Measurements from ENCODE around the gene BACH2. TPM values are rescaled to one million over a fixed set of nuclear protein-coding genes. Genes with fewer than 3 reads are reported as not detected.

Gene BACH2
- total RNA-seq, 2 experiments from 2014 or later, result 157 to 170 TPM

GRCh38 chr6:89924231-89924630, 372.4 kb downstream of the BACH2 start:
- Histone ChIP-seq H3K9me3 (ENCODE audit: control insufficient read depth in 1 of 2, insufficient read depth in 1 of 2, low read length in 2 of 2) (no peaks in the 10 kb centered on the region), H3K36me3 (ENCODE audit: insufficient read depth, low read length) (peaks cover 4% of the 10 kb centered on the region), H3K27ac (ENCODE audit: low read depth in 1 of 2, low read length in 2 of 2) (no peak overlapping the region), H3K4me3 (ENCODE audit: low read length) (no peak overlapping the region), H3K4me1 (ENCODE audit: insufficient read depth, low read length) (peaks cover 4% of the 10 kb centered on the region), H3K27me3 (ENCODE audit: control insufficient read depth in 1 of 2, insufficient read depth in 2 of 2, low read length in 2 of 2) (no peaks in the 10 kb centered on the region)
- Mint-ChIP-seq H3K4me1 (ENCODE audit: low read depth) (peaks cover 45% of the 10 kb centered on the region), H3K27me3 (no peaks in the 10 kb centered on the region), H3K36me3 (ENCODE audit: low read depth) (peaks cover 25% of the 10 kb centered on the region), H3K27ac (peak overlapping the region; percentile 9), H3K9me3 (no peaks in the 10 kb centered on the region), H3K4me3 (no peak overlapping the region)
- DNase-seq (no peak), ATAC-seq (ENCODE audit: poor library complexity) (no peak)
- ChIA-PET POLR2A (no interaction called here), CTCF (no interaction called here)
- intact Hi-C loops (cut with DNase I, micrococcal nuclease), result no loop called here
- no peak for TF ChIP-seq CTCF (IDR thresholded peaks at IDR 0.05)

GRCh38 chr6:89921691-89922090, 375.0 kb downstream of the BACH2 start:
- ATAC-seq (ENCODE audit: poor library complexity), result no peak
- Histone ChIP-seq H3K36me3 (ENCODE audit: insufficient read depth, low read length) (no peaks in the 10 kb centered on the region), H3K27ac (ENCODE audit: low read depth in 1 of 2, low read length in 2 of 2) (no peak overlapping the region), H3K4me1 (ENCODE audit: insufficient read depth, low read length) (no peaks in the 10 kb centered on the region), H3K4me3 (ENCODE audit: low read length) (no peak overlapping the region), H3K9me3 (ENCODE audit: control insufficient read depth in 1 of 2, insufficient read depth in 1 of 2, low read length in 2 of 2) (peaks cover 7 to 13% of the 10 kb centered on the region in 2 experiments), H3K27me3 (ENCODE audit: control insufficient read depth in 1 of 2, insufficient read depth in 2 of 2, low read length in 2 of 2) (no peaks in the 10 kb centered on the region)
- intact Hi-C loops (cut with DNase I, micrococcal nuclease), result no loop called here
- DNase-seq, result no peak
- ChIA-PET POLR2A (no interaction called here), CTCF (no interaction called here)
- Mint-ChIP-seq H3K36me3 (ENCODE audit: low read depth) (peaks cover 1% of the 10 kb centered on the region), H3K4me3 (no peak overlapping the region), H3K27ac (no peak overlapping the region), H3K9me3 (peaks cover 4% of the 10 kb centered on the region), H3K4me1 (ENCODE audit: low read depth) (peaks cover 20% of the 10 kb centered on the region), H3K27me3 (no peaks in the 10 kb centered on the region)
- no peak for TF ChIP-seq CTCF (IDR thresholded peaks at IDR 0.05)

- ChIA-PET POLR2A (no interaction called here), CTCF (no interaction called here)
- Mint-ChIP-seq H3K9me3 (peaks cover 7% of the 10 kb centered on the region), H3K27me3 (no peaks in the 10 kb centered on the region), H3K4me3 (no peak overlapping the region), H3K27ac (no peak overlapping the region), H3K36me3 (ENCODE audit: low read depth) (no peaks in the 10 kb centered on the region), H3K4me1 (ENCODE audit: low read depth) (peaks cover 16% of the 10 kb centered on the region)
- no peaks in the 10 kb centered on the region for H3K36me3 ChIP-seq (ENCODE audit: insufficient read depth, low read length)
- DNase-seq (no peak), ATAC-seq (ENCODE audit: poor library complexity) (no peak)
- H3K27ac ChIP-seq (ENCODE audit: low read depth in 1 of 2, low read length in 2 of 2), result no peak overlapping the region
- H3K4me3 ChIP-seq (ENCODE audit: low read length), result no peak overlapping the region
- intact Hi-C loops (cut with DNase I, micrococcal nuclease), result no loop called here
- peaks cover 8 to 13% of the 10 kb centered on the region in 2 experiments for H3K9me3 ChIP-seq (ENCODE audit: control insufficient read depth in 1 of 2, insufficient read depth in 1 of 2, low read length in 2 of 2)
- no peak for TF ChIP-seq CTCF (IDR thresholded peaks at IDR 0.05)
- H3K4me1 ChIP-seq (ENCODE audit: insufficient read depth, low read length), result no peaks in the 10 kb centered on the region
- no peaks in the 10 kb centered on the region for H3K27me3 ChIP-seq (ENCODE audit: control insufficient read depth in 1 of 2, insufficient read depth in 2 of 2, low read length in 2 of 2)
Observed at GRCh38 chr6:89921197-89921596, 375.4 kb downstream of the BACH2 start.
